ENCODE data around the gene SNAP47. TPM values are rescaled to one million over a fixed set of nuclear protein-coding genes. Genes with fewer than 3 reads are reported as not detected.
A peak's percentile ranks its signal among the peaks of the same experiment; 100 is the strongest.

SNAP47 gene
- total and polyA plus RNA-seq, 5 donors from 2014 or later, result 26.3 to 60.1 (median 50.4) TPM

- H3K27me3 ChIP-seq (ENCODE audit: control insufficient read depth, insufficient read depth, low read length), result no peaks in the 10 kb centered on the region
- no peak overlapping the region for H3K27ac ChIP-seq (ENCODE audit: insufficient read depth, low read length, poor library complexity, severe bottlenecking)
- Mint-ChIP-seq H3K27me3 (no peaks in the 10 kb centered on the region), H3K27ac (peak overlapping the region in 2 of 3 donors; percentile 23 to 32), H3K4me1 (peaks cover 10 to 52% (median 37%) of the 10 kb centered on the region in 4 donors), H3K4me3 (peak overlapping the region in 1 of 4 donors; percentile 61), H3K9me3 (no peaks in the 10 kb centered on the region), H3K36me3 (peaks cover 17% of the 10 kb centered on the region)
- H3K4me1 ChIP-seq (ENCODE audit: control insufficient read depth, insufficient read depth, low read length, poor library complexity, severe bottlenecking), result peaks cover 39% of the 10 kb centered on the region
- ATAC-seq (ENCODE audit: low read depth in 2 of 2) (no peak), DNase-seq (no peak)
- H3K9me3 ChIP-seq (ENCODE audit: control insufficient read depth in 2 of 2, low read length in 2 of 2), result no peaks in the 10 kb centered on the region
- no peak overlapping the region for H3K4me3 ChIP-seq (ENCODE audit: low read depth, low read length)
- H3K36me3 ChIP-seq (ENCODE audit: control insufficient read depth, insufficient read depth, low read length), result peaks cover 5% of the 10 kb centered on the region
Observed at GRCh38 chr1:227768640-227769039, 33.4 kb downstream of the SNAP47 start.

- peak overlapping the region in 2 of 3 donors; percentile 23 to 48 for H3K27ac Mint-ChIP-seq
- peaks cover 33% of the 10 kb centered on the region for H3K4me1 ChIP-seq (ENCODE audit: control insufficient read depth, insufficient read depth, low read length, poor library complexity, severe bottlenecking)
- H3K4me3 Mint-ChIP-seq, result no peak overlapping the region
- H3K36me3 ChIP-seq (ENCODE audit: control insufficient read depth, insufficient read depth, low read length), result peaks cover 5% of the 10 kb centered on the region
- H3K4me3 ChIP-seq (ENCODE audit: low read depth, low read length), result no peak overlapping the region
- no peaks in the 10 kb centered on the region for H3K9me3 Mint-ChIP-seq
- H3K27me3 Mint-ChIP-seq, result no peaks in the 10 kb centered on the region
- no peak for DNase-seq
- no peaks in the 10 kb centered on the region for H3K27me3 ChIP-seq (ENCODE audit: control insufficient read depth, insufficient read depth, low read length)
- H3K9me3 ChIP-seq (ENCODE audit: control insufficient read depth in 2 of 2, low read length in 2 of 2), result no peaks in the 10 kb centered on the region
- H3K36me3 Mint-ChIP-seq, result peaks cover 22% of the 10 kb centered on the region
- ATAC-seq (ENCODE audit: low read depth in 2 of 2), result no peak
- H3K27ac ChIP-seq (ENCODE audit: insufficient read depth, low read length, poor library complexity, severe bottlenecking), result no peak overlapping the region
- H3K4me1 Mint-ChIP-seq, result peaks cover 10 to 51% (median 38%) of the 10 kb centered on the region in 4 donors
Observed at GRCh38 chr1:227769047-227769935, 34.1 kb downstream of the SNAP47 start.

- no peak overlapping the region for H3K4me3 Mint-ChIP-seq
- no peak overlapping the region for H3K27ac Mint-ChIP-seq
- Histone ChIP-seq H3K36me3 (ENCODE audit: control insufficient read depth, insufficient read depth, low read length) (peaks cover 5% of the 10 kb centered on the region), H3K27me3 (ENCODE audit: control insufficient read depth, insufficient read depth, low read length) (no peaks in the 10 kb centered on the region), H3K4me1 (ENCODE audit: control insufficient read depth, insufficient read depth, low read length, poor library complexity, severe bottlenecking) (peaks cover 26% of the 10 kb centered on the region), H3K27ac (ENCODE audit: insufficient read depth, low read length, poor library complexity, severe bottlenecking) (no peak overlapping the region), H3K9me3 (ENCODE audit: control insufficient read depth in 2 of 2, low read length in 2 of 2) (no peaks in the 10 kb centered on the region), H3K4me3 (ENCODE audit: low read depth, low read length) (no peak overlapping the region)
- no peaks in the 10 kb centered on the region for H3K27me3 Mint-ChIP-seq
- H3K9me3 Mint-ChIP-seq, result no peaks in the 10 kb centered on the region
- H3K4me1 Mint-ChIP-seq, result peaks cover 10 to 44% (median 35%) of the 10 kb centered on the region in 4 donors
- DNase-seq (no peak), ATAC-seq (ENCODE audit: low read depth in 2 of 2) (no peak)
- H3K36me3 Mint-ChIP-seq, result peaks cover 24% of the 10 kb centered on the region
Observed at GRCh38 chr1:227769936-227770494, 34.8 kb downstream of the SNAP47 start.

- no peaks in the 10 kb centered on the region for H3K9me3 ChIP-seq (ENCODE audit: control insufficient read depth in 2 of 2, low read length in 2 of 2)
- ATAC-seq (ENCODE audit: low read depth in 2 of 2) (no peak), DNase-seq (no peak)
- Mint-ChIP-seq H3K36me3 (peaks cover 24% of the 10 kb centered on the region), H3K4me3 (no peak overlapping the region), H3K27me3 (no peaks in the 10 kb centered on the region), H3K9me3 (no peaks in the 10 kb centered on the region), H3K27ac (peak overlapping the region in 1 of 3 donors; percentile 29), H3K4me1 (peaks cover 10 to 41% (median 32%) of the 10 kb centered on the region in 4 donors)
- no peak overlapping the region for H3K4me3 ChIP-seq (ENCODE audit: low read depth, low read length)
- H3K27me3 ChIP-seq (ENCODE audit: control insufficient read depth, insufficient read depth, low read length), result no peaks in the 10 kb centered on the region
- peaks cover 18% of the 10 kb centered on the region for H3K4me1 ChIP-seq (ENCODE audit: control insufficient read depth, insufficient read depth, low read length, poor library complexity, severe bottlenecking)
- peaks cover 8% of the 10 kb centered on the region for H3K36me3 ChIP-seq (ENCODE audit: control insufficient read depth, insufficient read depth, low read length)
- H3K27ac ChIP-seq (ENCODE audit: insufficient read depth, low read length, poor library complexity, severe bottlenecking), result no peak overlapping the region
Observed at GRCh38 chr1:227770812-227771211, 35.6 kb downstream of the SNAP47 start.

GRCh38 chr1:227771326-227771725 lies 36.1 kb downstream of the SNAP47 start:
- peaks cover 24% of the 10 kb centered on the region for H3K36me3 Mint-ChIP-seq
- DNase-seq (no peak), ATAC-seq (ENCODE audit: low read depth in 2 of 2) (no peak)
- no peaks in the 10 kb centered on the region for H3K27me3 Mint-ChIP-seq
- H3K27me3 ChIP-seq (ENCODE audit: control insufficient read depth, insufficient read depth, low read length), result no peaks in the 10 kb centered on the region
- H3K9me3 Mint-ChIP-seq, result no peaks in the 10 kb centered on the region
- no peak overlapping the region for H3K4me3 ChIP-seq (ENCODE audit: low read depth, low read length)
- H3K27ac ChIP-seq (ENCODE audit: insufficient read depth, low read length, poor library complexity, severe bottlenecking), result no peak overlapping the region
- H3K4me3 Mint-ChIP-seq, result no peak overlapping the region
- H3K4me1 Mint-ChIP-seq, result peaks cover 5 to 36% (median 27%) of the 10 kb centered on the region in 4 donors
- no peaks in the 10 kb centered on the region for H3K9me3 ChIP-seq (ENCODE audit: control insufficient read depth in 2 of 2, low read length in 2 of 2)
- H3K4me1 ChIP-seq (ENCODE audit: control insufficient read depth, insufficient read depth, low read length, poor library complexity, severe bottlenecking), result peaks cover 13% of the 10 kb centered on the region
- no peak overlapping the region for H3K27ac Mint-ChIP-seq
- H3K36me3 ChIP-seq (ENCODE audit: control insufficient read depth, insufficient read depth, low read length), result peaks cover 13% of the 10 kb centered on the region

- H3K36me3 ChIP-seq (ENCODE audit: control insufficient read depth, insufficient read depth, low read length), result peaks cover 16% of the 10 kb centered on the region
- H3K9me3 ChIP-seq (ENCODE audit: control insufficient read depth in 2 of 2, low read length in 2 of 2), result no peaks in the 10 kb centered on the region
- DNase-seq (no peak), ATAC-seq (ENCODE audit: low read depth in 2 of 2) (no peak)
- no peak overlapping the region for H3K4me3 ChIP-seq (ENCODE audit: low read depth, low read length)
- no peaks in the 10 kb centered on the region for H3K9me3 Mint-ChIP-seq
- peaks cover 24% of the 10 kb centered on the region for H3K36me3 Mint-ChIP-seq
- H3K27ac Mint-ChIP-seq, result no peak overlapping the region
- H3K27me3 Mint-ChIP-seq, result no peaks in the 10 kb centered on the region
- no peak overlapping the region for H3K27ac ChIP-seq (ENCODE audit: insufficient read depth, low read length, poor library complexity, severe bottlenecking)
- no peaks in the 10 kb centered on the region for H3K27me3 ChIP-seq (ENCODE audit: control insufficient read depth, insufficient read depth, low read length)
- peaks cover 8% of the 10 kb centered on the region for H3K4me1 ChIP-seq (ENCODE audit: control insufficient read depth, insufficient read depth, low read length, poor library complexity, severe bottlenecking)
- no peak overlapping the region for H3K4me3 Mint-ChIP-seq
- peaks cover under 1 to 31% (median 23%) of the 10 kb centered on the region in 4 donors for H3K4me1 Mint-ChIP-seq
Observed at GRCh38 chr1:227771771-227772170, 36.5 kb downstream of the SNAP47 start.

- Histone ChIP-seq H3K27me3 (ENCODE audit: control insufficient read depth, insufficient read depth, low read length) (no peaks in the 10 kb centered on the region), H3K9me3 (ENCODE audit: control insufficient read depth in 2 of 2, low read length in 2 of 2) (no peaks in the 10 kb centered on the region), H3K27ac (ENCODE audit: insufficient read depth, low read length, poor library complexity, severe bottlenecking) (no peak overlapping the region), H3K4me3 (ENCODE audit: low read depth, low read length) (no peak overlapping the region), H3K36me3 (ENCODE audit: control insufficient read depth, insufficient read depth, low read length) (peaks cover 16% of the 10 kb centered on the region), H3K4me1 (ENCODE audit: control insufficient read depth, insufficient read depth, low read length, poor library complexity, severe bottlenecking) (no peaks in the 10 kb centered on the region)
- Mint-ChIP-seq H3K9me3 (no peaks in the 10 kb centered on the region), H3K4me3 (peak overlapping the region in 1 of 4 donors; percentile 31), H3K36me3 (peaks cover 23% of the 10 kb centered on the region), H3K27ac (peak overlapping the region in 2 of 3 donors; percentile 40 to 74), H3K27me3 (no peaks in the 10 kb centered on the region), H3K4me1 (peaks cover 0 to 20% (median 11%) of the 10 kb centered on the region in 4 donors)
- ATAC-seq (ENCODE audit: low read depth in 2 of 2) (no peak), DNase-seq (no peak)
Observed at GRCh38 chr1:227773558-227773957, 38.3 kb downstream of the SNAP47 start.
